Stimulated activated CD4-positive, alpha-beta T cell treated with anti-CD3 and anti-CD28 coated beads, Interleukin-12 subunit alpha, Interleukin-12 subunit beta, amount 100 ng/mL, for 4 hours (primary cell): ENCODE results near the gene WDR62.

Experiments
- DNase-seq: peaks from one replicate; pipeline ENCODE4 v3.0.0-alpha.2; 2020

WDR62 gene

DNA sequence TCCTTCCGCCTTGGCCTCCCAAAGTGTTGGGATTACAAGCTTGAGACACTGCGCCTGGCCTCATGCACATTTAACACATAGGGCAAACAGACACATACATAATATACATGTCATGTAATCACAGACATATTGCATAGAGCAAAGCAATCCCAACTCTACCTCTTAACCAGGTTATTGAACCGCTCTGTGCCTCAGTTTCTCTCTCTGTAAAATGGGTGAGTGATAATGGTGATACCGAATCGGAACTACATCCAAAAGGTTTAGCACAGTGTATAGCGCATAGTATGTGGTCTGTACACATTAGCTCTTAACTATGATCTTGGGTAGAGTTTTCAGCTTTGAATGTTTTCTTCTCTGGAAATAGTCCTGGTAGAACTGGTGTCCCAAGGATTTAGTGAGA lies 89.9 kb downstream of the WDR62 start:
- DNase-seq: no peak

DNA sequence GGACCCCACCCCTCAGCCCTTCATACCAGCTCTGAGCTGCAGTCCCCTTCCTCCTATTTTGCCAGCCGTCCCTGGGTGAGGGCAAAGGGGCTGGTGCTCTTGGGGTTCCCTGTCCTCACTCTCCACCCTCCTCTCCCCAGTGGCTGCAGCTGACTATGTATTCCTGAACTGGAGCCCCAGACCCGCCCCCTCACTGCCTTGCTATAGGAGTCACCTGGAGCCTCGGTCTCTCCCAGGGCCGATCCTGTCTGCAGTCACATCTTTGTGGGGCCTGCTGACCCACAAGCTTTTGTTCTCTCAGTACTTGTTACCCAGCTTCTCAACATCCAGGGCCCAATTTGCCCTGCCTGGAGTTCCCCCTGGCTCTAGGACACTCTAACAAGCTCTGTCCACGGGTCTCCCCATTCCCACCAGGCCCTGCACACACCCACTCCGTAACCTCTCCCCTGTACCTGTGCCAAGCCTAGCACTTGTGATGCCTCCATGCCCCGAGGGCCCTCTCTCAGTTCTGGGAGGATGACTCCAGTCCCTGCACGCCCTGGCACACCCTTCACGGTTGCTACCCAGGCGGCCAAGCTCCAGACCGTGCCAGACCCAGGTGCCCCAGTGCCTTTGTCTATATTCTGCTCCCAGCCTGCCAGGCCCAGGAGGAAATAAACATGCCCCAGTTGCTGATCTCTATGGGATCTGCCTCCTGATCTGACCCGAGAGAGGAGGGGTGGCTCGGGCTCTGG lies 95.1 kb downstream of the WDR62 start:
- DNase-seq: no peak

DNA sequence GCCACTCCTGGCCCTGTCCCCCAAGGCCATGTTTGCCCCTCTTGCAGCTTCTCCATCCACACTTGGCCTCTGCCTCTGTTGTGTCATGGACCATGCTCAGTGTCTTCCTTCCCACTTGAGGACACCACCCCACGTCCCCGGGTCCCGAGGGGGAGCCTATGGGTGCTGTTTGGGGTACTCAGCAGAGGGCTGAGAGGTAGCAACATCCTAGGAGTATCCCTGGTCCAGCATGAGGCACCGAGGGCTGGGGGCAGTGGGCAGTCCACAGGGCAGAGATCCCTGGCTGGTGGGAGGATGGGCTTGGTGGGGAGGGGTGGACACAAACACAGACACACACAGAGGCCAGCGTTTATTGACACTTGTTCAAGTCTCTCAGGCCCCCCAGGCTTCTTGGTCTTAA lies 95.9 kb downstream of the WDR62 start:
- no peak for DNase-seq

DNA sequence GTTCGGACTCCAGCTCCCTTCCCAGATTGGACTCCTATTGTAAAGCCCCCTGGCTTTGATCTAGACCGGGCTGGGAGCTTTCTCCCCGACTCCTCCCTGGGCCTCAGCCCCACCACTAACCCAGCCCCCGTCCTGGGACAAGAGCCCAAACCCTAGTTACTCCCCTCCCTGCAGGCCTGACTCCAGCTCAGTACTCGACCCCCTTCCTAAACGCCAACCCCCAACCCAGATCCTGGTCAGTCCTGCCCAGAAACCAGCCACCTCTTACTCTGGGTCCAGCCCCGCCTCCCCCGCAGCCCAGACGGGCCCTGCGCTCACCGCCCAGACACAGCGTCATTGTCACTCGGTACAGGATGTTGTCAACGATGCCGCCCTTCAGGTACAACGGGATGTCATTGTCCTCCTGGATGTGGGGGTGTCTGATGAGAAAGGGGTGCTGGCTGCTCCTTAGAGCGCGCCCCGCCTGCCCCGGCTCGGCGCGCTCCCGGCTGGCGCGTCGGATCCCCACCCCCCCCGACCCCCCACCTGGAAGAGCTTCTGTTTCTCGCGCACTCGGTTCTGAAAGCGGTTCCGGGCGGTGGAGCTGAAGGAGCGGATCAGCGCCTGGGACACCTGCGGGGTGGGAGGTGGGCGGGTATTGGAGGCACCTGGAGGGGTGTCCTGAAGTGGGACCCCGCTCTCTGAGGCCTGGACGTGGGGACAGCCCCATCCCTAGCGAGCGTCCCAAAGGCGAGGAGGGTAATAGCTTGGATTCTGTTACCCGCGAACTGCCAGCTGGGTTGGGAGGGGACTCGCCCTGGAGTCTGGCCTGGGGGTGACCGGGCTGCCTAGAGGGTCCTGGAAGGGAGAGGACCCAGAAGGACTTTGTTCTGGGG lies 96.7 kb downstream of the WDR62 start:
- DNase-seq: no peak

DNA sequence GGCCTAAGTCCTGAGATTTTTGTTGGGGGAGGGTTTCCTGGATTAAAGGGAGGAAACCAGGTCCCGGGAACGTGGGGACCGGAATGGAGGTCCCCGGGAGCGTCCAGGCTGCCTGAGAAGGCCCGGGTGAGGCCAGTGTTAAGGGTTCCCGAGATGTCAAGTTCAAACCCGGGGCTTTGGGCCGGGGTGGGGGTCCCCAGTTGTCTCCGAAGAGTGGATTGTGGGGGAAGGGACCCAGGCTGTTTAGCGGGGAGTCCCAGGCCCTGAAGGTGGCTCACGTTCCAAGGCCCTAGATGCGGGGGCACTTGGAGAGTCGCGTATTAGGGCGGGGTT lies 97.3 kb downstream of the WDR62 start:
- DNase-seq: no peak

DNA sequence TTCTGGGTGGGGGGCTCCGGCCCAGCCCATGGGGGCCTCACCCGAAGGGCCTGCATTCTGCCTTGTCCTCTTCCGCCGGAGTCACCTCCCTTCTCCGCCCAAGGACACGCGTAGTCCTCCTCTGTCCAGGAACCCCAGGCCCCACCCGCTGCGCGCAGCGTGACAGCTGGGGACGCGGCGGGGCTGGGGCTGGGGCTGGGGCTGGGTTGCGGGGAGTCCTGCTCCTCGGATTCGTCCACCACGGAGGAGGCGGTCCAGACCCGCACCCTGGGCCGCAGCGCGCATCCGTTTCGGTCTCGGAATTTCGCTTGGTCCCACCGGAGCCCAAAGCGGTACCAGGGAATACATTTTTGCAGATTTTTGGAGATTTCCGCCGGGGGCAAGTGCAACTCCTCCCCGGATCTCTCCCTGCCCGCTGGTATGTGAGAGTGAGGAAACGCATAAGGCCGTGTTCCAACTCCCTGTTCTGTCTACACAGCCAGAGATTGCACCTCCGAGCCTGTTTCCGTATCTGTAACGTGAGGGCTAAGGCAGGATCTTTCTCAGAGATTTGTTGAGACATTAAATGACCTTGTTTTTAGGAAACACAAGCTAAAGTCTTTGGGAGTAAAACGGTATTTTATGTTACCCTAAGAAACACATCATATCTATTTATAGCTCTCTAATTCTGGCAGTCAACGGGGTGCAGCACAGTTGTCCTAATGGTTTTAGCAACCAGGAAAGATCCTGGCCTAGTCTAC lies 97.8 kb downstream of the WDR62 start, which contains the start of gene COX7A1:
Gene COX7A1, minus strand, starts transcription at position 96 of the 740 bp plus-strand sequence. Its CDS starts 40 bp downstream, at position 56.
- DNase-seq: no peak

DNA sequence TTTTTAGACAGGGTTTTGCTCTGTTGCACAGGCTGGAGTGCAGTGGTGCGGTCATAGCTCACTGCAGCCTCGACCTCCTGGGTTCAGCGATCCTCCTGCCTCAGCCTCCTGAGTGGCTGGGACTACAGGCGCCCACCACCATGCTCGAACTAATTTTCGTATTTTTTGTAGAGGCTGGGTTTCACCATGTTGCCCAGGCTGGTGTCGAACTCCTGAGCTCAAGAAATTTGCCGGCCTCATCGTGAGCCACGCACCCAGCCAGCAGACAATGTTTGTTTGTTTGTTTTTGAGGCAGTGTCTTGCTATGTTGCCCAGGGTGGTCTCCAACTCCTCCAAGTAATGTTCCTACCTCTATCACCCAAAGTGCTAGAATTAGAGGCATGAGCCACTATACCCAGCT lies 98.4 kb downstream of the WDR62 start:
- no peak for DNase-seq
